Memory B cell (primary cell): ENCODE results near the gene ATP6V0B.
A peak's percentile ranks its signal among the peaks of the same experiment; 100 is the strongest.

ENCODE experiments used
- ATAC-seq: fragments of 150-1000 bp; cut with Tn5 transposase; 2 replicates; pipeline ENCODE4 v1.10.0; 2021; ENCODE audit warnings: low read depth, mild to moderate bottlenecking, moderate library complexity
- DNase-seq, 2 donors: peaks; one replicate each; pipeline ENCODE4 v3.0.0; 2022; ENCODE audit warnings: low spot score in 2 of 2
- H3K27ac Mint-ChIP-seq: one replicate; pipeline ENCODE4 v1.8.0; 2022; ENCODE audit warnings: mild to moderate bottlenecking, moderate library complexity, mixed read lengths
- H3K27me3 Mint-ChIP-seq: one replicate; pipeline ENCODE4 v1.8.0; 2022; ENCODE audit warnings: mixed read lengths
- H3K36me3 Mint-ChIP-seq: one replicate; pipeline ENCODE4 v1.8.0; 2022; ENCODE audit warnings: mild to moderate bottlenecking, mixed read lengths
- H3K4me1 Mint-ChIP-seq: one replicate; pipeline ENCODE4 v1.8.0; 2022; ENCODE audit warnings: mixed read lengths
- H3K4me3 Mint-ChIP-seq: one replicate; pipeline ENCODE4 v1.8.0; 2022; ENCODE audit warnings: mild to moderate bottlenecking, moderate library complexity, mixed read lengths
- H3K9me3 Mint-ChIP-seq: one replicate; pipeline ENCODE4 v1.8.0; 2022; ENCODE audit warnings: mixed read lengths

ATP6V0B gene

DNA sequence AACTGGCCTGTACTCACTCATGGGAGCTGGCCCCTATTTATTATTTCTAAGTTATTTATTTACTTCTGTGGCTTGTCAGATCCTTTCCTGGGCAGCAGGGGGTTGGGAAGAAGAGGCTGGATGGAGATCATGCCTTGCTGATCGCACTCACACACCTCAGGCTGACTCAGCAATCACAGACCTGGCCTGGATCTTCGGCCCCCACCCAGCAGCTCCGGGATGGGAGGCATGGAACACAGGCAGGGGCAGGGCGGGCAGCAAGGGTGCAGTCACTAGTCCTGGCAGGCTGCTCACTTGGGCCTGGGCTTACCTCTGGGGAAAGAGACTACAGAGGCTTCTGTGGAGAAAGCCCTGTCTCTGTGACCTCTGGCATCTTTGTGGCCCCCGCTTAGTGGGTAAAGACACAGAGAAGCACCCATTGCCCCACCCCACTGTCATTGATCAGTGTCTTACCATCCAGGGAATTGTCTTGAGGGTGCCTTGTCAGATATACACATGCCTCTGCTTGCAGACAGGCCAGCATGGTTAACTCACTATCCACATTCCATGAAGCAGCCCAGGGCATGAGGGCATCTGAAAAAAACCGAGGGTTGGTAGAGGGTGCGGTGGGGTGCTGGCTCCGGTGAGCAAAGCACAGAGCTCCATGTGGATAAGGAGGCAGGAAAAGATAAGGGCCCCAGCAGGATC lies 37.4 kb upstream of the ATP6V0B start:
- H3K27me3 Mint-ChIP-seq = peaks cover 16% of the 10 kb centered on the region
- peaks cover 12% of the 10 kb centered on the region for H3K36me3 Mint-ChIP-seq
- no peak overlapping the region for H3K27ac Mint-ChIP-seq
- DNase-seq (no peak), ATAC-seq (no peak)
- H3K4me1 Mint-ChIP-seq = peaks cover 15% of the 10 kb centered on the region
- no peak overlapping the region for H3K4me3 Mint-ChIP-seq
- no peaks in the 10 kb centered on the region for H3K9me3 Mint-ChIP-seq

DNA sequence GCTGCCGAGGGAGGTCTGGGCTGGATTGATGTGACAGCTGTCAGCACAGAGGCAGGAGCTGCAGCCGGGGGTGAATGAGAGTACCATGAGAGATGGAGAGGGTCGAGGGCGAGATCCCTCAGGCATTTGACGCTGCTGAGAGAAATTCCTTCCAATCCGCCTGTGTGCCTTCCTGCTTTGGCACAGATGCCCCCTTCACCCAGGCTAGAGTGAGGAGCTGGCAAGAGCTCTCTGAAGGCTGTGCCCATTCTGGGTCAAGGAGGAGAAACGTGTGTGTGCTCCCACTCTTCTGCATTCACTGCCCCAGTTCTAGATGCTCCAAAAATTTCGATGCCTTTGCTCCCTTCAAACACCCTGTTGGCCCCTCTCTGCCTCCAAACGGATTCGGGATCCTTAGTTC lies 36.4 kb upstream of the ATP6V0B start:
- Mint-ChIP-seq H3K27ac (no peak overlapping the region), H3K27me3 (peaks cover 8% of the 10 kb centered on the region), H3K9me3 (no peaks in the 10 kb centered on the region), H3K4me3 (no peak overlapping the region), H3K36me3 (peaks cover 11% of the 10 kb centered on the region), H3K4me1 (peaks cover 16% of the 10 kb centered on the region)
- no peak for ATAC-seq
- DNase-seq = no peak

DNA sequence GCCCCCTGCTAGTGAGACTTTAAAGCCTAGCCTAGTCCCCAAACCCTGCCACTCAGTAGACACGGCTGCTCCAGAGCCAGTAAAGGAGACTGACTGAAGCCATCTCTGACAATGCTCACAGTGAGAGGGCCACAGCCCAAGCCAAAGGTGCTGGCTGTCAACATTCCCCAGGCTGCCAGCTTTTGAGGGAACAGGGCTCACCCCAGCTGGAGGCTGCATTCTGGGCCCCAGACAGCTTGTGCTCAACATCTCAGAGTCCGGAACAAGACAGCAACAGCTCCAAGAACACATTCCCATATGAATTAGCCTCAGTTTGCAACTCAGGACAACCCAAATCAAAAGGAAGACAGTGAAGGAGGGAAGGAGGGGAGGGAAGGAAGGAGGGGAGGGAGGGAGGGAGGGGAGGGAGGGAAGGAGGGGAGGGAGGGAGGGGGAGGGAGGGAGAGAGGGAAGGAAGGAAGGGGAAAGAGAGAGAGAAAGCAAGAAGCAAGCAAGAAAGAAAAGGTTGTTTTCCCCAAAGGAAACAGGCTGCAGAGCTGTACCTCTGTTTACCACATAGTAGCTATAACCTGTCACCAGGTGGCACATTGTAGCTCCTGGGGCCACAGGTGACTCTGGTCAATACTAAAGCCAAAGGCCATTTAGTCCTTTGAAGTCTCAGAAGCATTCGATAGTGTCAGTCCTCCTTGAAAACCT lies 35.7 kb upstream of the ATP6V0B start:
- DNase-seq (no peak), ATAC-seq (no peak)
- no peak overlapping the region for H3K27ac Mint-ChIP-seq
- H3K4me1 Mint-ChIP-seq = peaks cover 13% of the 10 kb centered on the region
- H3K4me3 Mint-ChIP-seq = no peak overlapping the region
- peaks cover 11% of the 10 kb centered on the region for H3K36me3 Mint-ChIP-seq
- peaks cover 4% of the 10 kb centered on the region for H3K27me3 Mint-ChIP-seq
- H3K9me3 Mint-ChIP-seq = no peaks in the 10 kb centered on the region

GRCh38 chr1:43942411-43942810 lies 32.3 kb upstream of the ATP6V0B start:
- Mint-ChIP-seq H3K27me3 (no peaks in the 10 kb centered on the region), H3K4me1 (peaks cover 23% of the 10 kb centered on the region), H3K27ac (no peak overlapping the region), H3K4me3 (no peak overlapping the region), H3K9me3 (no peaks in the 10 kb centered on the region), H3K36me3 (peaks cover 11% of the 10 kb centered on the region)
- ATAC-seq = no peak
- DNase-seq = no peak

- Mint-ChIP-seq H3K4me1 (peaks cover 23% of the 10 kb centered on the region), H3K27me3 (no peaks in the 10 kb centered on the region), H3K4me3 (peak overlapping the region; percentile 59), H3K36me3 (peaks cover 8% of the 10 kb centered on the region), H3K27ac (no peak overlapping the region), H3K9me3 (no peaks in the 10 kb centered on the region)
- DNase-seq (no peak), ATAC-seq (no peak)
Observed at GRCh38 chr1:43944860-43945259, 29.9 kb upstream of the ATP6V0B start.

DNA sequence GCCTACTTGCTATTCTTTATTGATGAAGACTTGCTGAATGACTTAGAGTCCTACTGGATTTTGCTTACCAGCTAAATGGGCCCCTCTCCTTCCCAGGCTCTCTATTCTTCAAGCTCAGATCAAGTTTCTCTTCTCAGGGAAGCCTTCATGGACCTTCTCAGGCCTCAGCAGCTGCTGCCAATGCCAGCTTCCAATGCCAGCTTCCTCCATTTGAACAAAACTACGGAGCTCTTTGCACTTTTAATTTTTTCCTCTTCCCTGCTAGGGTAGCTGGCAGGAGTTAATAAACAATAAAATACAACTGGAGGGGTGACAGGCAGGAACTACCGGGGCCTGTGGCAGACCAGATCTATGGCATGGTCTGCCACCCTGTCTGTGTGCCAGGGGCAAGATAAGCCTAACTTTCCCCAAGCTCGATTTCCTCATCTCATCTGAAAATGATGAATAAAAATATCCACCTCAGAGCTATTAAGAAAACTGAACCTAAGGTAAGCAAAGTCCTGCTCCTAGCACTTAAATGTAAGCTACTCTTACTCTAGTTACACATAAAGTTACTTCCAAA lies 29.0 kb upstream of the ATP6V0B start:
- peak overlapping the region; percentile 97 for H3K27ac Mint-ChIP-seq
- H3K4me3 Mint-ChIP-seq = peak overlapping the region; percentile 95
- DNase-seq = no peak
- H3K9me3 Mint-ChIP-seq = no peaks in the 10 kb centered on the region
- no peak for ATAC-seq
- H3K27me3 Mint-ChIP-seq = no peaks in the 10 kb centered on the region
- peaks cover 10% of the 10 kb centered on the region for H3K36me3 Mint-ChIP-seq
- peaks cover 28% of the 10 kb centered on the region for H3K4me1 Mint-ChIP-seq

DNA sequence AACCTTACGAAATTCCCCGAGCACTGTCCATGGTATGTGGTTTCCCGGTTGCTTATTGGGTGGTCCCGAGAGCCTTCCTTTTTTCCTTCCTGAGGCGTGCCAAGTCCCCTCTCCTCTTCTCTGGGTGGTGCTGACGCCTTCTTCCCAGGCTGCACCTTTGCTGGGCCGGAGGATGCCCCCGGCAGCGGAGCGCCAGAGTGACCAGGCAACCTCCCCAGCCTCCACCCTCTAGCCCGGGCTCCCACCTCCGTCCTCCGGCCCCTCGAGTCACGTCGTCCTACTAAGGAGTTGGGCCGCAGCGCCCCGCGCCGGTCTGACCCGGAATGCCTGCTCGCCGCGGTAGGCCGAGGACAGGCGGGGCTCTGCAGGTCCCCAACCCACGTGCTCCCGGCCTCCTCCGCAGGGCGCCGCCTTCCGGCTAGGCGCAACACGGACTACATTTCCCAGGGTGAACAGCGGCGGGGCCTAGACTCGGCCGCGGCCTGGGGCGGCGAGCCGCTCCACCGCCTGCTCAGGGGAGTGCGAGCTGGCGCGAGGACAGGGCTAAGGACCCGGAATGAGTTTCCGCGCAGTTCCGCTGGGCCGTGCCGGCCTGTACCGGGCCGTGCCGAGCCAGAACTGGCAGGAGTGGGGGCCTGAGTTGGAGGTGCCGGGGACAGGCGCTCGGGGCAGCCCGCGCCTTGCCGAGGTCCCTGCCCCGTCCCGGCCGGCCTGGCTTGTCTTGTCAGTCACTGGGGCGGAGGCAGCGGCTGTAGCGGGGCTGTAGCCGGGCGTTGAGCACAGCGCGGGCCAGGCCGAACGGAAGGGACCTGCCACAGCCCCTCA lies 28.3 kb upstream of the ATP6V0B start, which contains the start of gene IPO13:
Gene IPO13 (plus strand): TSS at position 715 of the 825 bp plus-strand sequence. CDS start 651 bp downstream, outside the sequence.
- DNase-seq (peak; percentile 96 to 100), ATAC-seq (peak; percentile 92)
- Mint-ChIP-seq H3K27me3 (no peaks in the 10 kb centered on the region), H3K4me3 (peak within 1 kb of the TSS; percentile 95), H3K27ac (peak within 1 kb of the TSS; percentile 97), H3K36me3 (peaks cover 11% of the 10 kb centered on the region), H3K9me3 (no peaks in the 10 kb centered on the region), H3K4me1 (peaks cover 34% of the 10 kb centered on the region)

- Mint-ChIP-seq H3K27ac (peak overlapping the region; percentile 97), H3K36me3 (peaks cover 9% of the 10 kb centered on the region), H3K9me3 (no peaks in the 10 kb centered on the region), H3K4me3 (peak overlapping the region; percentile 95), H3K27me3 (no peaks in the 10 kb centered on the region), H3K4me1 (peaks cover 34% of the 10 kb centered on the region)
- peak; percentile 2 for ATAC-seq
- DNase-seq = no peak
Observed at GRCh38 chr1:43947061-43947873, 27.5 kb upstream of the ATP6V0B start.

GRCh38 chr1:43947874-43948437 lies 26.8 kb upstream of the ATP6V0B start:
- Mint-ChIP-seq H3K4me3 (peak overlapping the region; percentile 95), H3K9me3 (no peaks in the 10 kb centered on the region), H3K36me3 (peaks cover 6% of the 10 kb centered on the region), H3K27me3 (no peaks in the 10 kb centered on the region), H3K4me1 (peaks cover 30% of the 10 kb centered on the region), H3K27ac (peak overlapping the region; percentile 97)
- DNase-seq (no peak), ATAC-seq (no peak)

- Mint-ChIP-seq H3K27ac (no peak overlapping the region), H3K27me3 (no peaks in the 10 kb centered on the region), H3K4me1 (peaks cover 30% of the 10 kb centered on the region), H3K9me3 (no peaks in the 10 kb centered on the region), H3K4me3 (no peak overlapping the region), H3K36me3 (peaks cover 6% of the 10 kb centered on the region)
- ATAC-seq = no peak
- DNase-seq = no peak
Observed at GRCh38 chr1:43949678-43950077, 25.1 kb upstream of the ATP6V0B start.

DNA sequence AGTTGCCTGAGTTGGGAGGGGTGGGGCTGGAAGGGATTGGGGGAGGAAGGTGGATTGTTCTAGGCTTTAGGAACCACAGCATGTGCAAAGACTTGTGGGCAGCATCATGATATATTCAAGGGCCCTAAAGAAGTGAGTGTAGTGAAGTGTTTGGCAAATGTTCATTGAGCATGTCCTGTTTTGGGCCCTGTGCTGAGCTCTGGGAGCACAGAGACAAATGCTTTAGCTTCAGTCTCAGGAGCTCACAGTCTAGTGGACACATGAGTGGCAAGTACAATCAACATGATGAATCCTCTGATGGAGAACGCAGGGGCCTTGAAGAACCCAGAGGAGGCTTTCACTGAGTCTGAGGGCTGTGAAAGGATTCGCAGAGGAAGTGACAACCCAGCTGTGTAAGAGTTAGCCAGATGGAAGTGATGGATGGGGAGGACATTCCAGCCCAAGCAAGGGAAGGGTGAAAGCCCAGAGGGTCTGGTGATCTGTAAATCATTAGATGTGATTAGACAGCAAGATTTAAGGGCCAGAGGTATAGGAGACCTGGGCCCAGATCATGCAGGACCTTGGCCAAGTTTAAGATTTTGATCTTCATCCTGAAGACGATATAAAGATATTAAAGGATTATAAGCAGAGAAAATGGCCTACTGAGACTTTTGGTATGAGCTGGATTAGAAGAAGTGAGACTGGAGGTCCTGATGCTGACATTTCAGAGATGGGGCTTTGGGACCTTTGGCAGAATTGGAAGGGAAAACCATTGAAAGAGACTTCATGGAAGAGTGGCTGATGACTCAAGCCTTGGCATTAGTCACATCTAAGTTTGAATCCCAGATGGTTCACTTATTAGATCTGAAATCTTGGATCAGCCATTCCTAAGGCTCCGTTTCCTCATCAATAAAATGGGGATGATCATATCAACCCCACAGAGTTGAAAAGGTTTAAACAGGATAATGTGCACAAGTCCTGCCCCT lies 23.5 kb upstream of the ATP6V0B start:
- no peak for DNase-seq
- Mint-ChIP-seq H3K27me3 (no peaks in the 10 kb centered on the region), H3K4me3 (no peak overlapping the region), H3K27ac (no peak overlapping the region), H3K4me1 (peaks cover 22% of the 10 kb centered on the region), H3K36me3 (peaks cover 6% of the 10 kb centered on the region), H3K9me3 (no peaks in the 10 kb centered on the region)
- ATAC-seq = no peak

- H3K36me3 Mint-ChIP-seq = peaks cover 10% of the 10 kb centered on the region
- no peak overlapping the region for H3K27ac Mint-ChIP-seq
- no peak overlapping the region for H3K4me3 Mint-ChIP-seq
- no peaks in the 10 kb centered on the region for H3K9me3 Mint-ChIP-seq
- no peak for ATAC-seq
- peaks cover 21% of the 10 kb centered on the region for H3K4me1 Mint-ChIP-seq
- H3K27me3 Mint-ChIP-seq = no peaks in the 10 kb centered on the region
- no peak for DNase-seq
Observed at GRCh38 chr1:43952731-43953346, 21.9 kb upstream of the ATP6V0B start.
